Occipital lobe (tissue), 2 donors: ENCODE results near the gene PIP5K1A. TPM values are rescaled to one million over a fixed set of nuclear protein-coding genes. Genes with fewer than 3 reads are reported as not detected.
A peak's percentile ranks its signal among the peaks of the same experiment; 100 is the strongest.
"Not testable (repeated sequence)": the region's sequence is repeated elsewhere in the genome, so short reads cannot be mapped to it uniquely, and the experiment has no call there.

Experiments
- DNase-seq: peaks from one replicate; lab custom pipeline; 2025; lab: John Stamatoyannopoulos, UW
- total RNA-seq: library from RNA; depleted of rRNA; stranded (reverse); fragments of >200 nt; gene quantifications from one replicate; pipeline ENCODE4 v1.2.3, GENCODE V29; 2014

The PIP5K1A gene, protein sequence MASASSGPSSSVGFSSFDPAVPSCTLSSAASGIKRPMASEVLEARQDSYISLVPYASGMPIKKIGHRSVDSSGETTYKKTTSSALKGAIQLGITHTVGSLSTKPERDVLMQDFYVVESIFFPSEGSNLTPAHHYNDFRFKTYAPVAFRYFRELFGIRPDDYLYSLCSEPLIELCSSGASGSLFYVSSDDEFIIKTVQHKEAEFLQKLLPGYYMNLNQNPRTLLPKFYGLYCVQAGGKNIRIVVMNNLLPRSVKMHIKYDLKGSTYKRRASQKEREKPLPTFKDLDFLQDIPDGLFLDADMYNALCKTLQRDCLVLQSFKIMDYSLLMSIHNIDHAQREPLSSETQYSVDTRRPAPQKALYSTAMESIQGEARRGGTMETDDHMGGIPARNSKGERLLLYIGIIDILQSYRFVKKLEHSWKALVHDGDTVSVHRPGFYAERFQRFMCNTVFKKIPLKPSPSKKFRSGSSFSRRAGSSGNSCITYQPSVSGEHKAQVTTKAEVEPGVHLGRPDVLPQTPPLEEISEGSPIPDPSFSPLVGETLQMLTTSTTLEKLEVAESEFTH
- total RNA-seq, result 56.3 TPM

DNA sequence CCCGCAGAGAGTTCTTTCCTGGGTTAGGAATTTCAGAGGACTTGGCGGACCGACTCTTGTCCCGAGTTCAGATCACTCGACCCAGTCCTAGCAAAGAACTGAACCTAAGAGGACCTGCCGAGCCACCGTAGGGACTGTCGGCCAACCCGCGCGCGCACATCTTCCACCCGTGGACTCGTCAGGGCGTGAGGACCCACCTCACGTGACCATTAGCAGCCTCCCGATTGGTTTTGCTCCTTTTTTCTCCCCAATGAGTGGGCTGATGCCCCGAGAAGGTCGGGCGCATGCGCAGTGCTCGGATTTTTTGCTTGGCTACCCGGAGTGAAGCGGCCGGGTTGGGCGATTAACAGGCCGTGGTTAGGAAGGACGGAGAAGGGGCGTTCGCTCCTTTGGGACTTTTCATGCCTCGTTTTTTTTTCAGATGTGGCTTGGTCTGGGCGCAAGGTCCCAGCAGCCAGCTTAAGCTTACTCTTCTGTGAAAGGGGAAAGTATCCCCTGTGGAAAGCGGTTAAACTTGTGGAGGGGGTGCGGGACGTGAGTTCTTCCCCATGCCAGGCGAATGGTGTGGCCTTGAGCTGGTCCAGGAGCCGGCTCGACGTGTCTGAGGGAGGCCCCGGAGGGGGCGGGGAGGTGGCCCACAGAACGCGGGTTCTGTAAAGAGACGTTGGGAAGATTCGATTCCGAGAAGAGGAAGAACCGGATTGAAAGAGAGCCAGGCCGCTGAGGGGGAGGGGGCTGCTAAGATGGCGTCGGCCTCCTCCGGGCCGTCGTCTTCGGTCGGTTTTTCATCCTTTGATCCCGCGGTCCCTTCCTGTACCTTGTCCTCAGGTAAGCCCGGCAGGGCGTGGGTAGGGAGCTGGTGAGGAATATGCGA, at the start of gene PIP5K1A:
Gene PIP5K1A, plus strand, starts transcription at position 299 of the 874 bp plus-strand sequence. Its CDS starts 445 bp downstream, at position 744.
- peak; percentile 95 for DNase-seq

DNA sequence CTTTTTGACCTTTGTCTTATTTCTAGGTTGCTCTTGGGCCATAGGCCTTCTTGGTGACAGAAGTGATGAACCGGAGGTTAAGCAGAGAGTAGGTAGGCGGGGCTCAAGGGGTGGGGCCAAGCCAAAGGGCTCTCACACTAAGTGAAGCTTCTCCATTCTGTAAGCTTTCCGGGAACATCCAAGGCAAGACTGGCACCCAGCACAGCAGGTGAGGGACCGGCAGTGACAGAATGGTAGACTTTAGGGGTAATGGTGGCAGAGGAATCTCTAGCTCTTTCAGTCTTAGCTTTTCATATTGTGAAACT, 41.9 kb upstream of the PIP5K1A start, which contains the start of gene TNFAIP8L2:
Gene TNFAIP8L2, plus strand, starts transcription at position 135 of the 305 bp plus-strand sequence. CDS start 2,049 bp downstream, outside the sequence.
- DNase-seq, result no peak

DNA sequence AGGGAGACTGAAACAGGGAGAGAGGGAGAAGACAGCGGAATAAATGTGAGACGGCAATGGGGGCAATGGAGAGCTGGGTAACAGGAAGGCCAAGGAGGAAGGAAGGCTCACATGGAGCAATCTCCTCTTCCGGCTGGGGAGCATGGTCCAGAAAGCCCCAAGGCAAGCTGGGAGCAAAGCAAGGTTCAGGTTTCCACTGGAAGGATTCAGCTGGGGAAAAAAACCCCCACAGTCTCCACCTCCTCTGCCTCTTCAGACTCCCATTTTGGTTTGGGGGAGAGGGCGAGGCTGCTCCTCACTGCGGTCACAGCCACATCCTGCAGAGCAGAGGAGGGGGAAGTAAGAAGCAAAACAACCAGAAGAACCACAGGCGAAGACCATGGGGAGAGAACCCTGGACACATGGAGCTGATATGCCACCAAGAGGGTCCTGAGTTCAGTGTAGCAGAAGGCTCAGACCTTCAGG, 41.3 kb upstream of the PIP5K1A start:
- DNase-seq, result no peak

DNA sequence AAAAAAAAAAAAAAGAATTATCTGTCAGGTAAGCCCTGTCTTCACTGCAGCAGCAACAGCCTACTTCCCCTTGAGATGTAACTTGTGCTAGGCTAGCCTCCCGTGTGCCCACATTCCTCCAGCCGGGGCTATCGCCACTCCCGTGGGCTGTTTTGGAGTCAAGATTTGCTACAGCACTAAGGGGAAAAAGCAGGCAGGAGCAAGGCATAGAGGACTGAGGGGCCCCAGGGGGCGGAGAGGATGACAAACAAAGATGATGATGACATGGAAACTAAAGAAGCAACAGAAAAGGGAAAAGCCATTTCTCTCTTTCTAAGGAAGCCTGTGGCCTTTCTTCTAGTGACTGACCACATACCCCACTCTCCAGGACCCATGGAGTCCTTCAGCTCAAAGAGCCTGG, 40.0 kb upstream of the PIP5K1A start:
- DNase-seq, result no peak

DNA sequence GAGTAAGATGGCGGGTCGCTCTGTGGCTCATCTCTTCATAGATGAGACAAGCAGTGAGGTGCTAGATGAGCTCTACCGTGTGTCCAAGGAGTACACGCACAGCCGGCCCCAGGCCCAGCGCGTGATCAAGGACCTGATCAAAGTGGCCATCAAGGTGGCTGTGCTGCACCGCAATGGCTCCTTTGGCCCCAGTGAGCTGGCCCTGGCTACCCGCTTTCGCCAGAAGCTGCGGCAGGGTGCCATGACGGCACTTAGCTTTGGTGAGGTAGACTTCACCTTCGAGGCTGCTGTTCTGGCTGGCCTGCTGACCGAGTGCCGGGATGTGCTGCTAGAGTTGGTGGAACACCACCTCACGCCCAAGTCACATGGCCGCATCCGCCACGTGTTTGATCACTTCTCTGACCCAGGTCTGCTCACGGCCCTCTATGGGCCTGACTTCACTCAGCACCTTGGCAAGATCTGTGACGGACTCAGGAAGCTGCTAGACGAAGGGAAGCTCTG, 39.6 kb upstream of the PIP5K1A start:
- no peak for DNase-seq

DNA sequence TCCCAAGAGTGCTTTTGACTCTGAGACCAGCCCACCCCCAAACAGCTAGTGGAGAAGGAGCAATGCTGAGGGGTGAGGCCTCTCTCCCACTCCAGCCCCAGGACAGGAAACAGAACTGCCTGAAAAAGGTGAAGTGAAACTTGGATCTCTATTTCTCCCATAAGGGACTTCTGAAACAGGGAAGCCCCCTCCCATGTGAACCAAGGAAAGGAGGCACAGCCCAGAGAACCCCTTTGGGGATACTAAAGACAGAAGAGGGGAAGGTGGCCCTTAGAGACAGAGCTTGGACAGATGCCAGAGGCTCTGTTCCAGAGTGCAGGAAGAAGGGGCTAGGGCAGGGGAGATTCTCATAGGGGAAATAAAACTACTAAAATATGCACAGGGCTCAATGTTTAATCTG, 39.0 kb upstream of the PIP5K1A start:
- DNase-seq, result no peak

DNA sequence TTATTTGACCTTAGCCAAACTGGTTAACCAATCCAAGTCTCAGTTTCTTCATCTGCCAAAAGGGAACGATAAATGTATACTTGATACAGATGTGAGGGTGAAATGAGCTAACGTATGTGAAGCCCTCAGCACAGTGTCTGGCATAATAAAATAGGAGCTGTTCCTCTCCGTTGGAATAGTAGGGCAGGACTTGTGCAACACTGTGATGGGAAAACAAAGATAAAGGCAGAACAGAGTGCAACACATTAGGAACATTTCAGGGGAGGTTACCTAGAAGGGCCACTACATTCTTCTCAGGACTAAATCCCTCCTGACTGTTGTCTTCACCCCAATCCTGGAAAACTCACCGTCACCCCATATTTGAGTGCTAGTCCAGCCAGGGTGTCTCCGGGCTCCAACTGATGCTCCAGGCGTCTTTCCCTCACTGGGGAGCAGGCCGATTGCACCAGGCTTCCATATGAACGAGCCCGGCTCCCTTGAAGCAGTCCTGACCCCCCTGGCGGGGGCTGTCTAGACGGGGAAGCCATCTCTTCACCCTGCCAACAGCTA, 33.5 kb upstream of the PIP5K1A start:
- DNase-seq, result no peak

DNA sequence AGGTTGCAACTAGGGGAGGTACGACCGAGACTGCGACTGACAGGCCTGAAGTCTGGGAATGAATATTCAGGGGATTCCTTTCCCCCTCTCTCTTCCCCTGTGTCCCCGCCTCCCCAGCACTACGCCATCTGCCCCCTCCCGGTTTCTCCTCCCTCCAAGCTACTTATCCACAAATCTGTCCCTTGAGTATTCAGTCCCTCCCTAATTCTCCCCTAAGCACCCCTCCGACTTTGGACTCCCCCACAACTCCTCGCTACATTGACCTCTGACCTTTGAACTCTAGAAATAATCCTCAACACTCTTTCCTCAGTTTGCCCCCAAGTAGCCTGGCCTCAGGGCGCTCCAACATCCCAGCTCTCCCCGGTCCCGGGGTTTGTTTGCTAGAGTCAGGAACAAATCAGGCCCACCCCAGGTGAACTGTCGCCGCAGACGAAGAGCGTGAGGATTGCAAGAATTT, 33.0 kb upstream of the PIP5K1A start:
- DNase-seq, result peak; percentile 67

DNA sequence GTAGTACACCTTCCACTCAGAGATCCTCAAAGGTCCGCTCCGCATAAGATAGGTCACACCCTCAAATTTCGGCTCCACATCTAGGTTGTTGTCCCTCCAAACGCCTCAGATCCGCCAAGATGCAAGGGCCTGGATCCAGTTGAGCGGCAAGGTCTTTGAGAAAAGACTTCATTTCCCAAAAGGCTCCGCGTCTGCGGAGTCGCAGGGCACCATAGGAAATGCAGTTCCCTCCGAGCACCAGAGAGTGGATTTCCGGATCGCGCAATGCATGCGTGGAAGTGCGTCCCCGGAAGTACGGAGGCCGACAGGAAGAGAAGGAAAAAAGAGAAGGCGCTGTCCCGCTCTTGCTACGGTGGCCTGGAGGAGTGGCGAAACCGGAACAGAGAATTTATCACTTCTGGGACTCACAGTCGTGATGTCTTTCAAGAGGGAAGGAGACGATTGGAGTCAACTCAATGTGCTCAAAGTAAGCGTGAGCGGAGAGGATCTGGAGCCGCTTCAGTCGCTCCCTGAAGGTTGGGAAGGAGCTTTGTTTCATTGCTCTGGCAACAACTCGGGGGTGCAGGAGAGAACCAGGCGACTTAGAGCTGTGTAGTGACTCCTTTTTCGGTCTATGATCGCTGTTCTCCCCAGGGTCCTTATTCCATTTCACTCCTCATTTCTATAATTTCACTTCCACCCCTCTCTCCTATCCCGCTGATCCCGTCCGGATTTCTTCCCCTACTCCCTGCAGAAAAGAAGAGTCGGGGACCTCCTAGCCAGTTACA, 32.4 kb upstream of the PIP5K1A start, which contains the start of the genes LYSMD1 and SCNM1:
Gene LYSMD1, minus strand, starts transcription at position 165 of the 767 bp plus-strand sequence. CDS start 644 bp downstream, outside the sequence.
Gene SCNM1, plus strand, starts transcription at position 407 of the 767 bp plus-strand sequence. Its CDS starts 9 bp downstream, at position 416.
- peak; percentile 96 for DNase-seq

DNA sequence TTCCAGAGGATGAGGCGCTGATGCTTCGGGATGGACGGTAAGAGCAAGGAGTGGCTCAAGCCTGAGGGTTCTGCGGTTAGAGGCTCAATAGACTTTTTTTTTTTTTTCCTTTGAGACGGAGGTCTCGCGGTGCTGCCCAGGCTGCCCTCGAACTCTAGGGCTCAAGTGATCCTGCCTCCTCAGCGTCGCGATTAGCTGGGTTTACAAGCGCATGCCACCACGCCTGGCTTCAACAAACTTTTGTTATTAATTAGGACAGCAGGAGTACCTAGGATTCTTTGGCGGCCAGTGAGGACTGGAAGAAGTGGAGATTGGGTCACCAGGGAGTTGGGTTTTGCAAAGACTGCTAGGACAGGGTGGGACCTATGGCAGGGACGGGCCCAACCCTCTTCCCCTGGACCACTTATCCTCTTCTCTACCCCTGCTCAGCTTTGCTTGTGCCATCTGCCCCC, 31.8 kb upstream of the PIP5K1A start:
- DNase-seq, result no peak

DNA sequence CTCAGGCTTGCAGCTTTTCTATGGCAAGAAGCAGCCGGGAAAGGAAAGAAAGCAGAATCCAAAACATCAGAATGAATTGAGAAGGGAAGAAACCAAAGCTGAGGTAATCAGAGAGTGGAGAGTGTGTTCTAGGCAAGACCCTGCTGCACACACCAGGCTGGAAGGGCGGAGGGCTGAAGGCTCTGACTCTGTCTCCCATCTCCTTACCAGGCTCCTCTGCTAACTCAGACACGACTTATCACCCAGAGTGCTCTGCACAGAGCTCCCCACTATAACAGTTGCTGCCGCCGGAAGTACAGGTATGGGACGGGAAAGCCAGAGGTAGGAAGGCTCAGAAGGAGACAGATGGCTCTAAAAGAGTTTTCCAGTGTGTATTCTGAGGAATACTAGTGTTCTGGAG, 31.2 kb upstream of the PIP5K1A start:
- DNase-seq, result no peak

DNA sequence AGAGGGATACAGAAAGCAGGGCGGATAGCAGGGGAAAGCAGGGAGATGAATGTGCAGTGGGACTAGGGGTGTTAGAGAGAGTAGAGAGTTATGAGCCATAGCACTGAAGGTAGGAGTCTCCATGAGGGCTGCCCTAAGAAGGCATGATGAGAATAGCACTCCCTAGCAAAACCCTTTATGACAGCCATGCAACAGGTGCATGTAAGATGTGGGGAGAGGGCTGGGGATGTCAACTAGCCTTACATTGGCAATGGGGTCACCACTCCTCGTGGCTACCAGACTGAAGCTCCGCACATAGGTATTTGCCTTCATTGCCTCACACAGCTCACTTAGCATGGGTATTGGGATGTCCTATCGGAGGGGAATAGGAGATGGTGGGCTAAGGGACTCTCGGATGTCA, 27.2 kb upstream of the PIP5K1A start:
- DNase-seq, result no peak

DNA sequence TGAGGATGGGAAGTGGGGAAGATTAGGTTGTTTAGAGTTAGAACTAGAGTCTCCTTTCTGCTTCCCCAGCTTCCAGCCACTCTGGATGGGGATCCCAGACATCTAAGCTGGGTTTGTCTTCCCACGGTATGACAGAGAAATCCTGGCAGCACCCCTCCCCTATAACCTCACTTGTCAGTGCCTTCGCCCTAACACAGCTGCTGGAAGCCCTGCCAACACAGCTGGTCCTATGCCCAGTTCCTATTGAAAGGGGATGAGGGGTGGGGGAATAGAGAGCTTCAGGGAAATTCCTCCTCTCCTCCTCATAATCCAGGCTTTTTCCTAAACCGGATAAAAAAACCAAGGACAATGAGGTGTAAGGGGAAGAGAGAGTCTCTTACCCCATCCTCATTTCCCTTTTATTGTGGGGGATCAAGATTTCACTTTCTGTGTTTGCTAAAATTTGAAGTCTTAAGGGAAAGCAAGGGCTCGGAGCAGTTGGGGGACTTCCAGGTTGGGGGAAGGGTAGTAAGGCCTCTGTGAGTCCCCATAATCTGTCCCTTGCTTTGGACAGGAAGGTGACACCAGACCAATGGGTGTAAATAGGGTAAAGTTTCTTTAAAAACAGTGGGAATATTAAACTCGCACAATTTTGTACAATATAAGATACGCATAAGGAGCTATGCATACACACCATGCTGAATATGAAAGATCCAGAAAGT, 23.2 kb upstream of the PIP5K1A start:
- DNase-seq, result peak; percentile 65

DNA sequence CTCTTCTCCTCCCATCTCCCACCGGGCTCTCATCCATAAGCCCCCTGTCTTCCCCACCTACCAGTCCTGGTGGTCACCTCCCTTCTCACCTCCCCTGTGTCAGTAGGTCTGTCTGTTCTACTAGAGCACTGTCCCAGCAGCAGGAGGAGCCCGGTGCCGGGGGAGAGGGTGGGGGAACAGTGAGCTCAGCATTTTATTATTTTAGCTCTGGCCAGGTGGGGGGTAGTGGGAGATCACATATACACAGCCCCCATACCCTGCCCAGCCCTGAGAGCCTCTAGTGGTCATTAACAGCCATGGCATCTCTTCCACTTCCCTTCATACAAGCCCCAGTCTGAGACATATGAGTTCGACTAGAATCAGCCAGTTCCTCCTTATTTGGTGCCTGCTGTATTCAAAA, 22.5 kb upstream of the PIP5K1A start, which contains the start of gene TMOD4:
Gene TMOD4, minus strand, starts transcription at position 119 of the 400 bp plus-strand sequence. CDS start 1,106 bp downstream, outside the sequence.
- no peak for DNase-seq

DNA sequence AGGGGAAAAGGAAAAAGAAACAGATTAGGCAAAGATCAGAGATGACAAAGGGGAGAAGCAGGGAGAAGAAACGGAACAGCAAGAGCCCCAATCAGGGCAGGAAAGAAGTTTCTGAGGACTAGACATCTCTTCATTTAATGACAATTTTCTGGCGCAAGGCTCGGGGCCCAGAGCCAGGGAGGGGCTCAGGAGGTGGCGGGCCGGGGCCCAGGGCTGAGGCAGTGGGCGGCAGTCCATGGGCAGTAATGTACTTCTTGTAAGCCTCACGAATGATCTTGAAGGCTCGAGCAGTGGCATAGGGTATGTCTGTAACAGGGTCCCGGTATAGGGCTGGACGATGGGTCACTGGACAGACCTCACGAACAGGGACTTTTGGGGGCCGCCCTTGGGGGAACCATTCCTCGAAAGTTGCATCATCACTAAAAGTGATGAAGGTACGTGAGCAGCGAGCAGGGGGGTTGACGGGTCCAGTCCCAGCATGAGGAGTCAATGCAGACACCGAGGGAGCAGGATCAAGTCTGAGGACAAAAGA, 21.8 kb upstream of the PIP5K1A start:
- no peak for DNase-seq

DNA sequence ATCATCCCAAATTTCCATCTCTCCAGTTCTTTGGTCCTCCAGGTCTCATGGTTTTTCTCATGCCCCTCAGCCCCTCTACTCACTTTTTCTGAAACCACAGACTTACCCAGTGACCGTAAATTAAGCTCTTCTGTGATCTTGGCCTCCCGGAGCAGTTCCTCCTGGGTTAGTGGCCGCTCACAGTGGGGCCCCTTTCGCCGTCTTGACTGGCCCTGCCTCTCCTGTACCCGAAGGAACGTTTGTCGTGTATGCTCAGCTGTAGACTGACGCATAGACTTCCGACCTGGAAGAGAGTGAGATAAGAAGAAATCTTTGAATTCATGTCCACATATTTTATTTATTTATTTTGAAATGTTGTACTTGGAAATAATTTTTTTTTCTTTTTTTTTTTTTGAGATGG, 14.1 kb upstream of the PIP5K1A start:
- DNase-seq, result no peak

DNA sequence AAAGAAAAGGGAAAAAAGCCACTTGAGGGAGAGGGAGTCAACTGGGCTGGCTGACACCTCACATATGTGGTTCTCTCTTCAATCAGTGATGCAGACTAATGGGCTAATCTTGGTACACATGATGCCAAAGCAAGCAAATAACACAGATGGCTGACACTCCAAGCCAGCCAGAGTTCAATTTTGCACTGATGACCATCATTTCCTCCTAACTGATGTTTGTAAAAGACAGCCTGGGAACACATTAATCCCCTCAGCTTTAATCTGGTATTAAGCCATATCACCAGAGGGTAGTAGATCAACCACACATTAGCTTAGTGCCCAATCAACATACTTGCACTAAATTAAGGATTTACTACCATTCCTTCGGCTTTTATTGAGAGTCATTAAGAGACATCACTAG, 11.1 kb upstream of the PIP5K1A start:
- no peak for DNase-seq

DNA sequence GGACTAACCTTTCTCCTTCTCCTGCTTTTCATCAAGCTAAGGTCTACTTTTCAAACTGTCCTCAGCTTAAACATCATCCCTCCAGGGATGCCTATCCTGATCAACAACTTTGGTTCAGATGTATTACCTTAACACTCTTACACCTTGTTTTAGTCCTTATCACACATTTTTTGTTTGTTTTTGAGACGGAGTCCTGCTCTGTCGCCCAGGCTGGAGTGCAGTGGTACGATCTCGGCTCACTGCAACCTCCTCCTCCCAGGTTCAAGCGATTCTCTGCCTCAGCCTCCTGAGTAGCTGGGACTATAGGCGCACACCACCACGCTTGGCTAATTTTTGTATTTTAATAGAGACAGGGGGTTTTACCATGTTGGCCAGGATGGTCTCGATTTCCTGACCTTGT, 9.7 kb upstream of the PIP5K1A start:
- DNase-seq, result not testable (repeated sequence)
